HTR-8/SVneo (cell line): ENCODE measurements around the gene SPTBN1.
"Not testable (repeated sequence)": the region's sequence is repeated elsewhere in the genome, so short reads cannot be mapped to it uniquely, and the experiment has no call there.

Experiments
- DNase-seq: peaks from one replicate; pipeline ENCODE4 v3.0.0; 2011; ENCODE audit warnings: low spot score, mixed read lengths; ENCODE audit not compliant: insufficient read length
- FAIRE-seq: peaks from 2 replicates; lab custom pipeline; 2011; peaks lifted over from hg19 to GRCh38; lab: Jason Lieb, UNC

The SPTBN1 gene

DNA sequence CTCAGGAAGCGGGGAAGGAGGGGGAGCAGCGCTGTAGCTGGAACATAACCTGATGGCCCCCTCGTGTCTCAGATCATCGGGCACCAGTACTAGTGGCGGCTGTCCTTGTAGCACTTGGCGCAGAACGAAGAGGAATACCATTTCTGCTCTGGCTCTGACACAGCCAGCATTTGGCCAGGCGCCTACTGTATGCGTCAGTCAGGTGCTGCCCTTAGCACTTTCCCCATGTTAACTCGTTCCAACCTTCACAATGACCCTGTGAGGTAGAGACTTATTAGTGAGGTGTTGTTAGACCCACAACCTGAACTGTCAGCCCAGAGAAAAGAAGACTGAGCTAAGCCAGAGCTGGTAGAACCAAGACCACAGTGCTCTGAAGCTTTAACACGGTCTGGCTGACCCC, 219.6 kb downstream of the SPTBN1 start:
- FAIRE-seq, result no peak
- DNase-seq, result no peak

DNA sequence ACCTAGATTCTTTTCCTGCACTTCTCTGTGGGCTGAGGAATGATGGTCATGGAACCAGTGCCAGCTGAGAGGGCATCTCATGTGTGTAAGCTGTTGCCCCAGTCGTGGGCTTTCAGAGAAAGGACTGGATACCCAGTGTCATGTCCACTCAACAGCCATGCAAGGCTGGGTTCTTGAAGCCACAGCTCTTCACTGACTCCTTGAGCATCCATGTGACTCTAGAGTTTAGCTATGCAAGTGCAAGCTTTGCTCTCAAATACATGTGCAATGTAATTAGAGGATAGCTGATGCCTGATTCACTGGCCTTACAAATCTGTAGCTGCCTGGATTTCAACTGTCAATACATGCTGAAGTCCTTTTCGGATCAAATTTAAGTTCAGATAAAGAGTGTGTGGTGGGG, 220.5 kb downstream of the SPTBN1 start:
- DNase-seq, result no peak
- no peak for FAIRE-seq

GRCh38 chr2:54677476-54678265, 221.5 kb downstream of the SPTBN1 start:
- DNase-seq, result no peak
- FAIRE-seq, result no peak

GRCh38 chr2:54678719-54679118, 222.6 kb downstream of the SPTBN1 start:
- FAIRE-seq, result no peak

DNA sequence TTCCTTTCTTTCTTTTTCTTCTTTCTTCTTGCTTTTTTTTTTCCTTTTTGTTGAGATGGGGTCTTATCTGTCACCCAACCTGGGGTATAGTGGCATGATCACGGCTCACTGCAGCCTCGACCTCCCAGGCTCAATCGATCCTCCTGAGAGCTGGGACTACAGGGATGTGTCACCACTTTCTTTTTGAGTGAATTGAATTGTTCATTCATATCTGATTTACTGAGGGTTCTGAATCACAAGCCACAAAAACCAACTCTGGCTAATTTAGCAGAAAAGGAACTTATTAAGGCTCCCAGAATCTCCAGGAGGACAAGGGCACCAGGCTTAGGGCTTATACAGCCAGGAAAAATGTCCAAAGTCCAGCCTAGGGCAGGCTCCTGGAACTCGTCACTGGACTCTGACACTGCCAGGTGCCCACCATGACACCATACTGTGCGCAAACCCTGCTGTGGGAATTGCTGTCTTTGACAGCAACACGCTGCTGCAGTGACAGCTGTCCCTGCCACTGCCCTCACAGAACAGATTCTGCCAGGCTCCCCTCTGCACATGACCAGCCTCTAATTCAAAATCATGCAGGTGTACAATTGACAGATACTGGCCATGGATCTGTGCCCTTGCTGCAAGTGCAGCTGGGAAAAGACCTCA, 224.4 kb downstream of the SPTBN1 start:
- DNase-seq, result no peak
- no peak for FAIRE-seq

More at GRCh38 chr2:54678719-54679118, 222.6 kb downstream of the SPTBN1 start:
- no peak for DNase-seq

GRCh38 chr2:54681416-54681815, 225.3 kb downstream of the SPTBN1 start:
- DNase-seq, result no peak
- FAIRE-seq, result no peak

DNA sequence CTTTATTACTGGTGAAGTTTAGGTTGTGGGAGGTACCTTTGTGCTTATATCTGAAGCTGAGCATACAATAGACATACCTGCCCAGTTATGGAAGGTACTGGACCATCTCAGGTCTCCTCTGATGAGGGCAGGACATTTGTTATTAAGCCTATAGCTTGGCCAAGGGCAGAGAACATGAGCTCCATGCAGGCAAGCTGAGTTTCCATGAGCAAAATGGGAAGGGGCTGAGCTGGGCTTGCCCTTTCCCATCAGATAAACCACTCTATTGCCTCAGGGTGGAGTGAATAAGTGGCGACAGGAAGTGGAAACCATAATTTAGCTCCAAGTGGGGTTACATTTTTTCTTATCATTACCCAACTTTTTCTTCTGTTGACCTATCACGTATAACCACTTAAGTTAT, 227.5 kb downstream of the SPTBN1 start:
- DNase-seq, result no peak
- peak; percentile 13 for FAIRE-seq

GRCh38 chr2:54685263-54685775, 229.2 kb downstream of the SPTBN1 start:
- DNase-seq, result no peak
- FAIRE-seq, result no peak

- no peak for DNase-seq
- FAIRE-seq, result no peak
Observed at GRCh38 chr2:54687595-54688152, 231.5 kb downstream of the SPTBN1 start.

GRCh38 chr2:54691445-54692135, 235.5 kb downstream of the SPTBN1 start:
- DNase-seq, result no peak
- FAIRE-seq, result no peak

GRCh38 chr2:54692556-54692955, 236.4 kb downstream of the SPTBN1 start:
- no peak for FAIRE-seq
- DNase-seq, result no peak

GRCh38 chr2:54695378-54695777, 239.3 kb downstream of the SPTBN1 start:
- FAIRE-seq (no peak), DNase-seq (no peak)

DNA sequence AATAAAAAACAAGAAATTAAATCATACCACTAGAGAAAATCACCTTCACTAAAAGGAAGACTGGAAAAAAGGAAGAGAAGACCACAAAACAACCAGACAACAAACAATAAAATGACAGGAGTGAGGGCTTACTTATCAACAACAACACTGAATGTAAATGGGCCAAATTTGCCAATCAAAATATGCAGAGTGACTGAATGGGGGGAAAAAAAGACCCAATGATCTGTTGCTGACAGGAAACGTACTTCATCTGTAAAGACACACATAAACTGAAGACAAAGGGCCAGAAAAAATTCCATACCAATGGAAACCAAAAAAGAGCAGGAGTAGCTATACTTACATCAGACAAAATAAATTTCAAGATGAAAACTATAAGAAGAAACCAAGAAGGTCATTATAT, 241.8 kb downstream of the SPTBN1 start:
- no peak for DNase-seq
- FAIRE-seq, result no peak

DNA sequence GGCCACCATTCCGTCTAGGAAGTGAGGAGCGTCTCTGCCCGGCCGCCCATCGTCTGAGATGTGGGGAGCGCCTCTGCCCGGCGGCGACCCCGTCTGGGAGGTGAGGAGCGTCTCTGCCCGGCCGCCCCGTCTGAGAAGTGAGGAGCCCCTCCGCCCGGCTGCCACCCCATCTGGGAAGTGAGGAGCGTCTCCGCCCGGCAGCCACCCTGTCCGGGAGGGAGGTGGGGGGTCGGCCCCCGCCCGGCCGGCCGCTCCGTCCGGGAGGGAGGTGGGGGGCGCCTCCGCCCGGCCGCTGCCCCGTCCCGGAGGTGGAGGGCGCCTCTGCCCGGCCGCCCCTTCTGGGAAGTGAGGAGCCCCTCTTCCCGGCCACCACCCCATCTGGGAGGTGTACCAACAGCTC, 242.8 kb downstream of the SPTBN1 start:
- not testable (repeated sequence) for FAIRE-seq, DNase-seq

GRCh38 chr2:54699665-54700064, 243.5 kb downstream of the SPTBN1 start:
- DNase-seq (no peak), FAIRE-seq (no peak)

DNA sequence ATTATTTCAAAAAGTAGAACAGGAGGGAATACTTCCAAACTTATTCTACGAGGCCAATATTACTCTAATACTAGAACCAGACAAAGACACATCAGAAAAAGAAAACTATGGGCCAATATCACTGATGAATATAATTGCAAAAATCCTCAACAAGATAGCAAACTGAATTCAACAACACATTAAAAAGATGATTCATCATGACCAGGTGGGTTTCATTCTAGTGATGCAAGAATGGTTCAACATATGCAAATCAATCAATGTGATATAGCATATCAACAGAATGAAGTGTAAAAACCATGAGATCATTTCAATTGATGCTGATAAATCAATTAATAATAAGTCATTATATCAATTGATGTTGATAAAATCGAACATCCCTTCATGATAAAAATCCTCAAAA, 244.9 kb downstream of the SPTBN1 start:
- FAIRE-seq, result no peak
- DNase-seq, result no peak

DNA sequence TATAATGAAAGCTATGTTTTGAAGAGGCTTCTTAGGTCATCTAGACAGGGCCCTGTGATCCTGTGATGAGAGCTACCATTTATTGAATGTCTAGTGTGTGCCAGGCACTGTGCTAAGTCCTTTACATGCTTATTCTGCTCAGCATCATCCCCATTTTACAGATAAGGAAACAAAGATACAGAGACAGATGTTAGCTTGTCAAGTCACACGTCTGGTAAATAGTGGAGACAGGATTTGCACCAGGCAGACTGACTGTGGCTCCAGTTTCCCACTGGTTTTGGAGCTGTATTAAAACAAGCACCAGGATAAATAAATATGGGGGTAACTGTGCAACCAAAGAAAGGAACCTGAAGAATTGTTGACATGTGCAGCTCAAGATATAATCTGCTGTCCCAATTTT, 248.1 kb downstream of the SPTBN1 start:
- DNase-seq, result no peak
- FAIRE-seq, result no peak

- peak; percentile 61 for DNase-seq
Observed at GRCh38 chr2:54704688-54705605, 248.8 kb downstream of the SPTBN1 start.

DNA sequence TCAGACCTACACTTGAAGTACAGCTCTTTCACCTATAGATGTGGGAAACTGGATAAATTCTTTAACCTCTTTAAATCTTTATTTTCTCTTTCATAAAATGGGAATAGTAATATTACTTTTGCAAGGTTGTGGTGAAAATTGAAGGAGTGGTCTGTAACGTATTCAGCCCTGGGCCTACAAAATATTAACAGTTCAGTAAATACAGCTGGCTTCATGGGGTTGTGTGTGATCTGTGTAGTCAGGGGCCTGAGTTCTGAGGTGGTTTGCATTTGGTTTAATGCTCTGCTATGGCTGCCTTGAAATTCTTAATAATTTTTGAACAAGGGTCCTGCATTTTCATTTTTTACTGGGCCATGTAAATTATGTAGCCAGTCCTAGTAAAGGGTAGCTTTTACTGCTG, 250.5 kb downstream of the SPTBN1 start:
- FAIRE-seq (no peak), DNase-seq (no peak)

More at GRCh38 chr2:54704688-54705605, 248.8 kb downstream of the SPTBN1 start:
- FAIRE-seq, result no peak
